ENCODE results near the gene PBX3. TPM values are rescaled to one million over a fixed set of nuclear protein-coding genes. Genes with fewer than 3 reads are reported as not detected.

Gene PBX3
- total RNA-seq, 2 donors from 2014 or later, result 15.1 to 21.1 TPM

GRCh38 chr9:125965477-125965876, 218.3 kb downstream of the PBX3 start:
- Histone ChIP-seq H3K9me3 (no peaks in the 10 kb centered on the region), H3K36me3 (no peaks in the 10 kb centered on the region)

GRCh38 chr9:125966466-125966865, 219.3 kb downstream of the PBX3 start:
- Histone ChIP-seq H3K27me3 (no peaks in the 10 kb centered on the region), H3K27ac (no peak overlapping the region), H3K9me3 (no peaks in the 10 kb centered on the region), H3K4me1 (no peaks in the 10 kb centered on the region), H3K4me3 (no peak overlapping the region), H3K9ac (ENCODE audit: low read depth in 2 of 2, low read length in 2 of 2) (no peak overlapping the region), H3K36me3 (no peaks in the 10 kb centered on the region)
- no peak for TF ChIP-seq CTCF (IDR thresholded peaks at IDR 0.05)
- no peak for DNase-seq
- intact Hi-C loops (cut with DNase I), result no loop called here

More at GRCh38 chr9:125965477-125965876, 218.3 kb downstream of the PBX3 start:
- Histone ChIP-seq H3K27me3 (no peaks in the 10 kb centered on the region), H3K27ac (no peak overlapping the region), H3K9ac (ENCODE audit: low read depth in 2 of 2, low read length in 2 of 2) (no peak overlapping the region), H3K4me1 (no peaks in the 10 kb centered on the region), H3K4me3 (no peak overlapping the region)
- DNase-seq, result no peak
- no peak for TF ChIP-seq CTCF (IDR thresholded peaks at IDR 0.05)
- intact Hi-C loops (cut with DNase I), result no loop called here

DNA sequence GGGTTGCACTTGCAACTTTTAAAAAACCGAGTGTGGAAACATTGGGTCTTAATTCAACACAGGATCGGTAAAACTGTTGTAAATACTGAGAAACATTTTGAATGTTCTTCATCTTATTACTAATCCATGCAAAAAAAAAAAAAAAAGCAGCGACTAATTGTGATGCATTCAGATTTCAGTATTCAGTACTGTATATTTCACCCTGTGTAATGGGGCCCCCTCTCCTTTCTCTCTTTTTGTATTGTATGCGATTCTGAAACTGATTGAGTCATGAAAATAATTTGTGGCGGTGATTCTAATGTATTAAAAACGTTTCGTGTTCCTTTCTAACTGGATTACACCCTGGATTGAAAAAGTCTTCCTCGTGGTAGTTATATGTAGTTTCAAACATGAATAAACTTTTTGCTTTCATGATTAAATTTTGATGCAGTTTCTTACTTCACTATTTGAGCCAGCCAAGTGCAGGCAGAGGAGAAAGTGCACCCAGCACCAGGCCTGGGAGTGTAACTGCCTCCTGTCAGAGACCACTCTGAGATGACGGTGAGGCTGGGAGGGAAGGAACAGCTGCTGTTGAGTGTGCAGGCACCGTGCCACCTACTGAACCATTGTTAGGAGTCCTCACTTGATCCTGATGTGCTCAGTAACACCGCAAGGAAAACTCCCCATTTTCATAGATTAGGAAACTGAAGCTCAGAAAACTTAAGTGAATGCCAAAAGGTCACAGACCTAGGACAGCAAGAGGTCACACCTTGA, 220.0 kb downstream of the PBX3 start:
- H3K9ac ChIP-seq (ENCODE audit: low read depth in 2 of 2, low read length in 2 of 2), result no peak overlapping the region
- intact Hi-C loops (cut with DNase I), result no loop called here
- no peak for DNase-seq
- no peaks in the 10 kb centered on the region for H3K4me1 ChIP-seq
- no peaks in the 10 kb centered on the region for H3K36me3 ChIP-seq
- H3K27ac ChIP-seq, result no peak overlapping the region
- no peak for TF ChIP-seq CTCF (IDR thresholded peaks at IDR 0.05)
- no peak overlapping the region for H3K4me3 ChIP-seq
- H3K9me3 ChIP-seq, result no peaks in the 10 kb centered on the region
- no peaks in the 10 kb centered on the region for H3K27me3 ChIP-seq

- Histone ChIP-seq H3K9ac (ENCODE audit: low read depth in 2 of 2, low read length in 2 of 2) (no peak overlapping the region), H3K4me1 (no peaks in the 10 kb centered on the region), H3K36me3 (no peaks in the 10 kb centered on the region), H3K4me3 (no peak overlapping the region), H3K27ac (no peak overlapping the region), H3K27me3 (no peaks in the 10 kb centered on the region), H3K9me3 (no peaks in the 10 kb centered on the region)
- no peak for DNase-seq
- TF ChIP-seq CTCF (IDR thresholded peaks at IDR 0.05), result no peak
- intact Hi-C loops (cut with DNase I), result no loop called here
Measured at GRCh38 chr9:125968714-125969374, 221.7 kb downstream of the PBX3 start.

- TF ChIP-seq CTCF (IDR thresholded peaks at IDR 0.05), result no peak
- intact Hi-C loops (cut with DNase I), result no loop called here
- no peaks in the 10 kb centered on the region for H3K36me3 ChIP-seq
Measured at GRCh38 chr9:125969462-125969861, 222.3 kb downstream of the PBX3 start.

More at GRCh38 chr9:125969462-125969861, 222.3 kb downstream of the PBX3 start:
- H3K9ac ChIP-seq (ENCODE audit: low read depth in 2 of 2, low read length in 2 of 2), result no peak overlapping the region
- H3K9me3 ChIP-seq, result no peaks in the 10 kb centered on the region
- no peak overlapping the region for H3K4me3 ChIP-seq
- no peak overlapping the region for H3K27ac ChIP-seq
- no peaks in the 10 kb centered on the region for H3K4me1 ChIP-seq
- no peak for DNase-seq
- H3K27me3 ChIP-seq, result no peaks in the 10 kb centered on the region
